ENCODE results near the gene GJC1.

DNA sequence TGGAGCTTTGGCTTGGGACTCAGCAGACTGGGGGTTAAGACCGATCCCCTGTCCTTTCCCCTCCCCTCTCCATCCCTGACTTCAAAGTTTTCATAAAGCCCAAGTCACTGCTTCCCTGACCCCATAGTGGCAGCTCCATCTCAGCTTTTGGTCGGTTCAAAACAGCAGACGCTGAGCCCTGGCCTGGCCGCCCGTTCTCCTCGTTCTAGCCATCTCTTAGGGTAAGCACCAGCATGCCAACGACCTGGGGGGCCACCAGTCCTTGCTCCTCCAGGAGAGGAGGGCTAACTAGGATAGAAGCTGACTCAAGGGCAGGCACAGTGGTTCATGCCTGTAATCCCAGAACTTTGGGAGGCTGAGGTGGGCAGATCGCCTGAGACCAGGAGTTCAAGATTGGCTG is 16.1 kb upstream of the GJC1 start:
- TF ChIP-seq TAF1 (IDR thresholded peaks at IDR 0.05; ENCODE audit: borderline replicate concordance, insufficient read depth, low read length) = no peak
- TF ChIP-seq POLR2AphosphoS5 (IDR thresholded peaks at IDR 0.05; ENCODE audit: low read depth, low read length) = no peak
- TF ChIP-seq, protein P1, sequence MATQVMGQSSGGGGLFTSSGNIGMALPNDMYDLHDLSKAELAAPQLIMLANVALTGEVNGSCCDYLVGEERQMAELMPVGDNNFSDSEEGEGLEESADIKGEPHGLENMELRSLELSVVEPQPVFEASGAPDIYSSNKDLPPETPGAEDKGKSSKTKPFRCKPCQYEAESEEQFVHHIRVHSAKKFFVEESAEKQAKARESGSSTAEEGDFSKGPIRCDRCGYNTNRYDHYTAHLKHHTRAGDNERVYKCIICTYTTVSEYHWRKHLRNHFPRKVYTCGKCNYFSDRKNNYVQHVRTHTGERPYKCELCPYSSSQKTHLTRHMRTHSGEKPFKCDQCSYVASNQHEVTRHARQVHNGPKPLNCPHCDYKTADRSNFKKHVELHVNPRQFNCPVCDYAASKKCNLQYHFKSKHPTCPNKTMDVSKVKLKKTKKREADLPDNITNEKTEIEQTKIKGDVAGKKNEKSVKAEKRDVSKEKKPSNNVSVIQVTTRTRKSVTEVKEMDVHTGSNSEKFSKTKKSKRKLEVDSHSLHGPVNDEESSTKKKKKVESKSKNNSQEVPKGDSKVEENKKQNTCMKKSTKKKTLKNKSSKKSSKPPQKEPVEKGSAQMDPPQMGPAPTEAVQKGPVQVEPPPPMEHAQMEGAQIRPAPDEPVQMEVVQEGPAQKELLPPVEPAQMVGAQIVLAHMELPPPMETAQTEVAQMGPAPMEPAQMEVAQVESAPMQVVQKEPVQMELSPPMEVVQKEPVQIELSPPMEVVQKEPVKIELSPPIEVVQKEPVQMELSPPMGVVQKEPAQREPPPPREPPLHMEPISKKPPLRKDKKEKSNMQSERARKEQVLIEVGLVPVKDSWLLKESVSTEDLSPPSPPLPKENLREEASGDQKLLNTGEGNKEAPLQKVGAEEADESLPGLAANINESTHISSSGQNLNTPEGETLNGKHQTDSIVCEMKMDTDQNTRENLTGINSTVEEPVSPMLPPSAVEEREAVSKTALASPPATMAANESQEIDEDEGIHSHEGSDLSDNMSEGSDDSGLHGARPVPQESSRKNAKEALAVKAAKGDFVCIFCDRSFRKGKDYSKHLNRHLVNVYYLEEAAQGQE (IDR thresholded peaks at IDR 0.05; ENCODE audit: insufficient read depth in 1 of 2, low read depth in 2 of 2, low read length in 2 of 2) = no peak
